Liver (tissue), 9 donors: ENCODE results near the gene GFRA1. TPM values are rescaled to one million over a fixed set of nuclear protein-coding genes. Genes with fewer than 3 reads are reported as not detected.

Experiments used
- DNase-seq: peaks from one replicate; pipeline ENCODE4 v3.0.0-alpha.2; 2017; ENCODE audit warnings: low spot score
- H3K27ac ChIP-seq, 2 donors: one replicate each; pipeline ENCODE4 v1.7.0; 2013; ENCODE audit warnings: inconsistent platforms in 2 of 2, low read length in 2 of 2, control low read depth in 1 of 2, low read depth in 1 of 2, mild to moderate bottlenecking in 1 of 2
- H3K27me3 ChIP-seq, 4 donors: one replicate each; pipeline versions ENCODE4 v1.6.1 to v1.7.0; 2013; ENCODE audit warnings: low read length in 3 of 4, inconsistent platforms in 1 of 4, mild to moderate bottlenecking in 1 of 4, moderate library complexity in 1 of 4; ENCODE audit not compliant: control insufficient read depth in 4 of 4, insufficient read depth in 4 of 4
- H3K36me3 ChIP-seq, 4 donors: one replicate each; pipeline versions ENCODE4 v1.6.1 to v1.7.0; 2013; ENCODE audit warnings: low read length in 3 of 4, mild to moderate bottlenecking in 3 of 4, low read depth in 1 of 4, moderate library complexity in 1 of 4; ENCODE audit not compliant: control insufficient read depth in 4 of 4, insufficient read depth in 3 of 4
- H3K4me1 ChIP-seq, 4 donors: one replicate each; pipeline versions ENCODE4 v1.6.1 to v1.7.0; 2013; ENCODE audit warnings: low read length in 3 of 4, mild to moderate bottlenecking in 3 of 4, moderate library complexity in 1 of 4; ENCODE audit not compliant: control insufficient read depth in 4 of 4, insufficient read depth in 4 of 4
- H3K4me3 ChIP-seq, 3 donors: one replicate each; pipeline versions ENCODE4 v1.6.1 to v1.7.0; 2013; ENCODE audit warnings: low read length in 3 of 3, control low read depth in 1 of 3, low read depth in 1 of 3, mild to moderate bottlenecking in 1 of 3
- H3K9ac ChIP-seq, 2 donors: one replicate each; pipeline ENCODE4 v1.7.0; 2013; ENCODE audit warnings: low read length in 2 of 2, mild to moderate bottlenecking in 2 of 2, moderate library complexity in 2 of 2, control low read depth in 1 of 2, low read depth in 1 of 2
- H3K9me3 ChIP-seq, 4 donors: one replicate each; pipeline versions ENCODE4 v1.6.1 to v1.7.0; 2013; ENCODE audit warnings: low read length in 3 of 4; ENCODE audit not compliant: control insufficient read depth in 4 of 4
- ATF3 ChIP-seq: IDR thresholded peaks from 2 replicates; pipeline ENCODE4 v1.6.1; 2016; ENCODE audit warnings: antibody characterized with exemption
- CTCF ChIP-seq: fragments of 150-350 bp; IDR thresholded peaks from 2 replicates; pipeline ENCODE4 v1.5.1; 2017; ENCODE audit warnings: improper control_type of control experiment, low read depth, low read length; ENCODE audit not compliant: missing input control
- FOXA1 ChIP-seq: IDR thresholded peaks from 2 replicates; pipeline ENCODE4 v1.6.1; 2016; ENCODE audit warnings: antibody characterized with exemption
- FOXA2 ChIP-seq: IDR thresholded peaks from 2 replicates; pipeline ENCODE4 v1.6.1; 2016; ENCODE audit warnings: antibody characterized with exemption
- HNF4A ChIP-seq, 2 donors: conservative IDR thresholded peaks; 2 replicates each; pipeline ENCODE4 v1.6.1; 2016; ENCODE audit warnings: antibody characterized with exemption in 2 of 2, mild to moderate bottlenecking in 2 of 2
- HNF4G ChIP-seq: IDR thresholded peaks from 2 replicates; pipeline ENCODE4 v1.6.1; 2016; ENCODE audit warnings: antibody characterized with exemption
- JUND ChIP-seq, 2 donors: IDR thresholded peaks; 2 replicates each; pipeline ENCODE4 v1.6.1; 2016; ENCODE audit warnings: antibody characterized with exemption in 2 of 2
- RAD21 ChIP-seq, 2 donors: IDR thresholded peaks; 2 replicates each; pipeline ENCODE4 v1.6.1; 2016; ENCODE audit warnings: antibody characterized with exemption in 2 of 2, mild to moderate bottlenecking in 2 of 2
- REST ChIP-seq: IDR thresholded peaks from 2 replicates; pipeline ENCODE4 v1.6.1; 2016; ENCODE audit warnings: antibody characterized with exemption, mild to moderate bottlenecking
- RXRA ChIP-seq, 2 donors: IDR thresholded peaks; 2 replicates each; pipeline ENCODE4 v1.6.1; 2017 to 2018; ENCODE audit warnings: antibody characterized with exemption in 2 of 2, mild to moderate bottlenecking in 1 of 2
- TAF1 ChIP-seq: conservative IDR thresholded peaks from 2 replicates; pipeline ENCODE4 v1.6.1; 2016; ENCODE audit warnings: antibody characterized with exemption, mild to moderate bottlenecking
- ZBTB33 ChIP-seq: IDR thresholded peaks from 2 replicates; pipeline ENCODE4 v1.6.1; 2016; ENCODE audit warnings: antibody characterized with exemption
- WGBS: extraction: QIAGEN DNeasy Blood & Tissue Kit; methylation state at CpG from one replicate; pipeline ENCODE4 v1.1.7; 2013; 5-methylcytosine and 5-hydroxymethylcytosine counted together
- polyA plus RNA-seq, 2 donors: library from polyadenylated mRNA; stranded (reverse) in 1 of 2; unstranded in 1 of 2; fragments of 200-250 nt in 1 of 2; fragments of >200 nt in 1 of 2; fragmentation: Nextera tagmentation in 1 of 2; extraction: Ambion mirVana in 1 of 2; gene quantifications; one replicate each; pipeline versions ENCODE4 v1.2.1 to v1.2.3, GENCODE V29; 2013 to 2015
- total RNA-seq, 2 donors: library from RNA; depleted of rRNA; stranded (reverse); fragments of >200 nt; gene quantifications; one replicate each; pipeline ENCODE4 v1.2.3, GENCODE V29; 2014
- donor health status: healthy.
- donor health status: healthy.
- donor health status: healthy.
- donor health status: healthy.
- donor health status: healthy.

The GFRA1 gene
- total and polyA plus RNA-seq, 4 donors = 14.2 to 53.6 (median 17.8) TPM

GRCh38 chr10:116182426-116182825 lies 90.6 kb downstream of the GFRA1 start (continued):
- no peak for TF ChIP-seq ZBTB33

GRCh38 chr10:116178086-116178605 lies 94.9 kb downstream of the GFRA1 start:
- WGBS = 67% methylated on average over 9 of the region's 9 CpGs
- Histone ChIP-seq H3K4me3 (no peak overlapping the region), H3K27me3 (no peaks in the 10 kb centered on the region), H3K4me1 (peaks cover 0 to 2% (median 0%) of the 10 kb centered on the region in 4 donors), H3K27ac (no peak overlapping the region), H3K36me3 (no peaks in the 10 kb centered on the region), H3K9me3 (no peaks in the 10 kb centered on the region), H3K9ac (no peak overlapping the region)
- no peak for TF ChIP-seq FOXA1
- TF ChIP-seq TAF1 = no peak
- no peak for TF ChIP-seq RAD21 (IDR thresholded peaks at IDR 0.05)
- no peak for TF ChIP-seq RXRA (IDR thresholded peaks at IDR 0.05)
- no peak for TF ChIP-seq ATF3
- no peak for TF ChIP-seq CTCF
- no peak for TF ChIP-seq HNF4G
- no peak for TF ChIP-seq FOXA2
- TF ChIP-seq REST = no peak
- no peak for DNase-seq

GRCh38 chr10:116175231-116175630 lies 97.8 kb downstream of the GFRA1 start:
- no peak overlapping the region for H3K9ac ChIP-seq
- H3K36me3 ChIP-seq = no peaks in the 10 kb centered on the region
- H3K4me1 ChIP-seq = peaks cover 0 to 2% (median 0%) of the 10 kb centered on the region in 4 donors
- no peaks in the 10 kb centered on the region for H3K27me3 ChIP-seq
- H3K4me3 ChIP-seq = no peak overlapping the region
- H3K9me3 ChIP-seq = no peaks in the 10 kb centered on the region
- TF ChIP-seq JUND (IDR thresholded peaks at IDR 0.05) (no peak), HNF4A (conservative IDR thresholded peaks at IDR 0.05) (no peak), FOXA1 (no peak)
- no peak for DNase-seq
- WGBS = 94% methylated on average over 8 of the region's 8 CpGs
- no peak overlapping the region for H3K27ac ChIP-seq
